ENCODE data around the gene CDH16.

The CDH16 gene

DNA sequence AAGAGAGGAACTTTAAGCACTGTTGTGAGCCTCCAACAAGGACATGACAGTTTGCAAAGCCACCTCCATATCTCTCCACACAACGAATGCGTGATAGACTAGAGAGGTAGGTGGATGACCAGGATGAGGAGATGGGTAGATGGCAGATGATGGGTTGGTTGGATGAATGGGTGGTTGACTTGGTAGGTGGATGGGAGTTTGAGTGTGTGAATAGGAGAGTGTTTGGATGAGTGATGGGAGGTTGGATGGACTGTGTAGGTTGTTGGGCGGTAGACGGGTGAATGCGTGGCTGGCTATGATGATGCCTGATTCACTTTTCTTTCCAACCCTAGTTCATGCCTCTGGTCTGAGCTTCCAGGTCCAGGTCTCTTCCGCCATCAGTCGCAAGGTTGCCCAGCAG, 4.1 kb downstream of the CDH16 start:
- DNase-seq (ENCODE audit: low read depth): no peak
- no peak overlapping the region for H3K4me3 ChIP-seq (ENCODE audit: low read length)
- TF ChIP-seq, protein P1, sequence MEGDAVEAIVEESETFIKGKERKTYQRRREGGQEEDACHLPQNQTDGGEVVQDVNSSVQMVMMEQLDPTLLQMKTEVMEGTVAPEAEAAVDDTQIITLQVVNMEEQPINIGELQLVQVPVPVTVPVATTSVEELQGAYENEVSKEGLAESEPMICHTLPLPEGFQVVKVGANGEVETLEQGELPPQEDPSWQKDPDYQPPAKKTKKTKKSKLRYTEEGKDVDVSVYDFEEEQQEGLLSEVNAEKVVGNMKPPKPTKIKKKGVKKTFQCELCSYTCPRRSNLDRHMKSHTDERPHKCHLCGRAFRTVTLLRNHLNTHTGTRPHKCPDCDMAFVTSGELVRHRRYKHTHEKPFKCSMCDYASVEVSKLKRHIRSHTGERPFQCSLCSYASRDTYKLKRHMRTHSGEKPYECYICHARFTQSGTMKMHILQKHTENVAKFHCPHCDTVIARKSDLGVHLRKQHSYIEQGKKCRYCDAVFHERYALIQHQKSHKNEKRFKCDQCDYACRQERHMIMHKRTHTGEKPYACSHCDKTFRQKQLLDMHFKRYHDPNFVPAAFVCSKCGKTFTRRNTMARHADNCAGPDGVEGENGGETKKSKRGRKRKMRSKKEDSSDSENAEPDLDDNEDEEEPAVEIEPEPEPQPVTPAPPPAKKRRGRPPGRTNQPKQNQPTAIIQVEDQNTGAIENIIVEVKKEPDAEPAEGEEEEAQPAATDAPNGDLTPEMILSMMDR (conservative IDR thresholded peaks at IDR 0.05; ENCODE audit: low read length): no peak

DNA sequence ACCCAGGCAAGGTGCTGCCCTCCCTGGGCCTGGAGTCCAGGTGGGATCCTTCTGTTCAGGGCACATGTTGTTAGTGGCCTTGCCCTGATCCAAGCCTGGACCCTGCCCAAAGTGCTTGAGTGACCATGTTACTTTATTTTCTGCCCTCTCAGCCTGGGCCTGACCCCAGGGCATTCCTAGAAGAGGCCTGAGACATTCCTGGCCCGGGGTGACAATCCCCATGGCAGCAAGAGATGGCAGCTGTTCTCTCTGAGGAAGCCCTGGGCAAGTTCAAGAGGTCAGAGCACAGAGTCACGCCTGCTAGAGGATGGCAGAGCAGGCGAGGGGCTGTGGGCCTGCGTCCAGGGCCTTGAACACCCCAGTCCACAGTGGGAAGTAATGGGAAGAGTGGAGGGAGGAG, 5.0 kb downstream of the CDH16 start:
- no peak for DNase-seq (ENCODE audit: low read depth)
- TF ChIP-seq, protein P1 (conservative IDR thresholded peaks at IDR 0.05; ENCODE audit: low read length): no peak
- H3K4me3 ChIP-seq (ENCODE audit: low read length): no peak overlapping the region

DNA sequence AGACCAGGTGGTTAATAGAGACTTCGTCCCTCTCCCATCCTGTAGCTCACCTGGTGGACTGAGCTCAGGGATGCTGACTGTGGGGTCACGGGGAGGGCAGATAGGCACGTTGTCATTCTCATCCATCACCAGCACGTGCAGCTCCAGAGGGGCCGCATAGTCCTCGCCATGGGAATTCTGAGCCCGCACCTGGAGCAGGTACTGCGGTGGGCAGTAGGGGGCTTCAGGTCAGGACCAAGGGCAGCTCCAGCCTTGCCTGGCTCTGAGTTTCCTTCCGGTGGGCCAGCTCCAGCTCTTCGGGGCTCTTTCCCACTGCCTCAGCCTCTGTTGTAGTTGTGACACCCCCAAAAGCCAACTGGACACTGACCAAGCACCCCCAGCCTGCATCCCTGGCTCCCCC, 5.6 kb downstream of the CDH16 start:
- no peak for DNase-seq (ENCODE audit: low read depth)
- TF ChIP-seq, protein P1 (conservative IDR thresholded peaks at IDR 0.05; ENCODE audit: low read length): no peak
- H3K4me3 ChIP-seq (ENCODE audit: low read length): no peak overlapping the region

DNA sequence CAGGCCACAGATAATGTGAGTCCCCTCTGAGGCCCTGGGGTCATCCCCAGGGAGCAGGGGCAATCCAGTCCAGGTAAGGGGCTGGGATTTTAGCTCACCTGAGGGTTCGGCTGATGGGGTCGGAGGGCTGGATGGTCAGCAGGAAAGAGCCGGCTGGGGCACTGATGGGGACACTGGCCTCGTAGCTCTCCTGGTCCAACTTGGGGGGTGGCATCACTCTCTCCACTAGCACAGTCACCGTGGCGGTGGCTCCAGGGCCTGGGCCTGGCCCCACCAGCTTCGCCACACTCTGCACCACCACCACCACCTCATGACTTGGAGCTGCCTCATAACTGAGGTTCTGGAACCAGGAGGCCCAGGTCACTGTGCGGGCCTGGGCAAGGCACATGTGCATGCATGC, 6.9 kb downstream of the CDH16 start:
- no peak overlapping the region for H3K4me3 ChIP-seq (ENCODE audit: low read length)
- no peak for DNase-seq (ENCODE audit: low read depth)
- TF ChIP-seq, protein P1 (conservative IDR thresholded peaks at IDR 0.05; ENCODE audit: low read length): no peak

DNA sequence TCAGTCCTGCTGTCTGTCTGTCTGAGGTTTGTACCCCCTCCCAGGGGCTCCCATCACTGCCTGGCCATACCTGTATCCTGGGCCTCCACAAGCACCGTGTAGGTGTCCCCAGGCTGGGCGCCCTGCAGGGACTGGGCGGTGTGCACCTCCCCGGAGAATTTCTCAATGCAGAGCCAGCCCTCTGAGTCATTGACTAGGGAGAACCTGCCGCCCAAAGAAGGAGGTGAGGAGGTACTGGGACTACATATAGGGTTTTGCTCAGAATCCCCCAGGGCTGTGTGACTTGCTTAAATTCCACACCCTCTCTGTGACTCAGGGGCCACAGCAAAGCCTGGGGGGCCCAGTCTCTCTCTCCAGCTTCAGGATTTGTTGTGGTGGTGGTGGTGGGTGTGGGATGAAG, 7.6 kb downstream of the CDH16 start:
- no peak overlapping the region for H3K4me3 ChIP-seq (ENCODE audit: low read length)
- TF ChIP-seq, protein P1 (conservative IDR thresholded peaks at IDR 0.05; ENCODE audit: low read length): no peak
- no peak for DNase-seq (ENCODE audit: low read depth)

DNA sequence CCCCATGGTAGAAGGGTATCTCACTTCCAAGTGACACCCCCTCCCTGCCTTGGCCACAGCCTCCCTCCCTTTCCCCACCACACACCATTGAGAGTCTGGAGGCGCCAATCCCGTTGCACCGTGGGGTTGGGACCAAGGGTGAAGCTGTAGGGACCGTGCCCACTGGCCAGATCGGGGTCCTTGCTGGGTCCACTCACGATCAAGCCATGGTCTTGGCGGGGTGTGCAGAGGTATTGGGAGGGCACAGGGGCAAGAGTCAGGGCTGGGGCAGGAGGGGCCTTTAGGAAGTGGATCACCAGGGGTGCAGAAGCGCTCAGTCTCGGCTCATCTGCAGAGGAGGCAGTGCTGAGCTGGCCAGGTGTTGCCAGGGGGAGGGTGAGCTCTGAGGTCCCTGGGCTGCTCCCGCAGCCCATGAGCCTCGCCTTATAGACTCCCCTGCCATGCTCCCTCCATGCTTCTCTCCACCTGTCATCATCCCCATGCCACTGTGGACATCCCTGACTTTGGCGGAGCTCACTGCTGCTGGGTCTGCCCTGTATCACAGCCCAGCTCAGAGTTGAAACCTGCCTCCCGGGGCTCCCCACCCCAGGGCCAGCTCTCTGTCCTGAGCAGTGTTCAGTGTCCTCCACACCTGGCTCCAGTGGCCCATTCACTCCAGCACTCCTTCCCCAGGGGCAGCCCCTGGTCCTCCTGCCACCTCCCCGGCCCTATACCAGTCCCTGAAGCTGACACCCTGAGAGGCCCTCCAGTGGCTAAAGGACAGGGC, 8.3 kb downstream of the CDH16 start:
- TF ChIP-seq, protein P1 (conservative IDR thresholded peaks at IDR 0.05; ENCODE audit: low read length): no peak
- no peak overlapping the region for H3K4me3 ChIP-seq (ENCODE audit: low read length)
- DNase-seq (ENCODE audit: low read depth): no peak

DNA sequence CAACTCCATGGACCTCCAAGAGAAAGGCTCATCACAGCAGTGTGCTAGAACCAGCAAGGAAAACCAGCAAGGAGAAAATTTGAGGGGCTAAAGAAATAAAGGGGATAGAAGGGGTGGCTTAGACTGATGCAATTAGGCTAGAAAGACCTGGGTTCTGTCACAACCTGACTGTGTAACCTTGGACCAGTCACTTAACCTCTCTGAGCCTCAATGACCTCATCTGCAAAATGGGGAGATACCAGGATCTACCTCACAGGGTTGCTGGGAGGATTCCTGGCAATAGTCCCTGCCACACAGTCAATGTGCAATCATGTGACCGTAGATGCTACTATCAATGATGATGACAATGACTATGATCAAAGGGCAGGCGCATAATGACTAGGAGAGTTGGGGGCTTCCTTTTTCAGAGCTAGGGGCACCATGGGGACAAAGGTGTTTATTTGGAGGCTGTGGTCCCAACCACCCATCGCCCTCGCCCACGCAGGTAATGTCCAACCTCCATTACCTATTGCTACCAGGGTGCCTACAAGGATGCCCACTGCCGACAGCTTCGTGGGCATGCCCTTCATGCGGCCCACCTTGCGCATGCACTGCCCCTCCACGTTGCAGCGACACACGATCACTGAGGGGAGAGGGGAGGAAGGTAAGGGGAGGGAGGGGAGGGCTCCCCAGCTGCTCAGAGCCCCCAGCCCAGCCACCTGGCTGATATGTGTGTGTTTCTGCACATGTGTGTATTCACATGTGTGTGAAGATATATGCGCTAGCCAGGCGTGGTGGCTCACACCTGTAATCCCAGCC, 9.7 kb downstream of the CDH16 start:
- H3K4me3 ChIP-seq (ENCODE audit: low read length): no peak overlapping the region
- TF ChIP-seq, protein P1 (conservative IDR thresholded peaks at IDR 0.05; ENCODE audit: low read length): no peak
- DNase-seq (ENCODE audit: low read depth): no peak

Data from AG10803 (cell line).